NCI-H1048 (cell line): Measurements from ENCODE around the gene LIPG.
"Not testable (repeated sequence)": the region's sequence is repeated elsewhere in the genome, so short reads cannot be mapped to it uniquely, and the experiment has no call there.

Source experiments
- DNase-seq: peaks from one replicate; lab custom pipeline; 2025; lab: John Stamatoyannopoulos, UW

Gene LIPG

GRCh38 chr18:49561289-49562193 is at the start of gene LIPG:
Gene LIPG (plus strand): TSS chr18:49562057. CDS start chr18:49562309, 252 bp downstream.
- peak; percentile 64 for DNase-seq

GRCh38 chr18:49512876-49513275 is 49.0 kb upstream of the LIPG start:
- DNase-seq, result not testable (repeated sequence)

GRCh38 chr18:49514577-49514976 is 47.3 kb upstream of the LIPG start:
- DNase-seq, result no peak

GRCh38 chr18:49515003-49515402 is 46.9 kb upstream of the LIPG start:
- DNase-seq, result not testable (repeated sequence)

- DNase-seq, result no peak
These were observed 46.3 kb upstream of the LIPG start for GRCh38 chr18:49515516-49515915.

GRCh38 chr18:49517483-49517882 is 44.4 kb upstream of the LIPG start:
- no peak for DNase-seq

- DNase-seq, result no peak
These were observed 42.5 kb upstream of the LIPG start for GRCh38 chr18:49519101-49519971.

GRCh38 chr18:49520661-49521145 is 41.2 kb upstream of the LIPG start:
- DNase-seq, result no peak

- DNase-seq, result no peak
These were observed 40.5 kb upstream of the LIPG start for GRCh38 chr18:49521216-49521835.

- not testable (repeated sequence) for DNase-seq
These were observed 38.2 kb upstream of the LIPG start for GRCh38 chr18:49523580-49524093.

GRCh38 chr18:49524349-49524748 is 37.5 kb upstream of the LIPG start:
- DNase-seq, result no peak

- no peak for DNase-seq
These were observed 36.9 kb upstream of the LIPG start for GRCh38 chr18:49524951-49525350.

GRCh38 chr18:49525981-49526380 is 35.9 kb upstream of the LIPG start:
- DNase-seq, result no peak

- no peak for DNase-seq
These were observed 34.1 kb upstream of the LIPG start for GRCh38 chr18:49527631-49528327.

GRCh38 chr18:49529596-49529995 is 32.3 kb upstream of the LIPG start:
- no peak for DNase-seq

- no peak for DNase-seq
These were observed 30.1 kb upstream of the LIPG start for GRCh38 chr18:49531678-49532153.

GRCh38 chr18:49534846-49535601 is 26.8 kb upstream of the LIPG start:
- DNase-seq, result no peak

- no peak for DNase-seq
These were observed 24.5 kb upstream of the LIPG start for GRCh38 chr18:49537232-49537896.

GRCh38 chr18:49544362-49544761 is 17.5 kb upstream of the LIPG start:
- no peak for DNase-seq

GRCh38 chr18:49546278-49546677 is 15.6 kb upstream of the LIPG start:
- no peak for DNase-seq
